A549 (cell line): ENCODE data around the gene SP100. TPM values are rescaled to one million over a fixed set of nuclear protein-coding genes. Genes with fewer than 3 reads are reported as not detected.

Experiments used
- ATAC-seq, 2 experiments: fragments of 200-7000 bp in 1 of 2; fragments of >200 bp in 1 of 2; cut with Nextera tagmentation in 1 of 2; cut with Tn5 transposase in 1 of 2; 3 replicates each; pipeline versions ENCODE4 v1.8.0 to v1.9.1; 2018 to 2020; ENCODE audit warnings: mild to moderate bottlenecking in 1 of 2, moderate library complexity in 1 of 2
- CTCF ChIA-PET: fragments of 300-600 bp; sonication (Branson Sonifier 250); formaldehyde crosslinking; extraction: SDS; loops from one replicate; lab custom pipeline; 2021; ENCODE audit warnings: antibody characterized with exemption, inconsistent platforms; lab: Yijun Ruan, JAX
- POLR2A ChIA-PET: fragments of 350-600 bp; formaldehyde crosslinking; extraction: SDS; loops from one replicate; lab custom pipeline; 2021; ENCODE audit warnings: antibody characterized with exemption, inconsistent platforms; lab: Yijun Ruan, JAX
- DNase-seq, 2 experiments: peaks; one replicate each; pipeline versions ENCODE4 v3.0.0 to v3.0.0-alpha.2; 2011 to 2016; ENCODE audit warnings: low read depth in 1 of 2, low spot score in 1 of 2
- FAIRE-seq: peaks from 2 replicates; lab custom pipeline; 2011; peaks lifted over from hg19 to GRCh38; lab: Jason Lieb, UNC
- H3K27ac ChIP-seq, 2 experiments: fragments of >200 bp; sonication (Bioruptor Twin); formaldehyde crosslinking; 3 replicates each; pipeline ENCODE4 v1.5.1; 2016 to 2017
- H3K4me1 ChIP-seq: fragments of >200 bp; sonication (Bioruptor Twin); formaldehyde crosslinking; 3 replicates; pipeline ENCODE4 v1.6.1; 2016
- H3K4me2 ChIP-seq: fragments of >200 bp; sonication (Bioruptor Twin); formaldehyde crosslinking; 3 replicates; pipeline ENCODE4 v1.6.1; 2016
- H3K4me3 ChIP-seq: fragments of >200 bp; sonication (Bioruptor Twin); formaldehyde crosslinking; 3 replicates; pipeline ENCODE4 v1.5.1; 2016
- H3K9me3 ChIP-seq: fragments of >200 bp; sonication (Bioruptor Twin); formaldehyde crosslinking; 3 replicates; pipeline ENCODE4 v1.6.1; 2016
- CBX2 ChIP-seq: fragments of 200-600 bp; sonication (generic); IDR thresholded peaks from 2 replicates; pipeline ENCODE4 v1.6.1; 2016; ENCODE audit warnings: low read depth, mild to moderate bottlenecking, borderline replicate concordance
- CBX8 ChIP-seq: fragments of 200-600 bp; sonication (generic); IDR thresholded peaks from 2 replicates; pipeline ENCODE4 v1.6.1; 2016
- CHD2 ChIP-seq: fragments of 150-350 bp; IDR thresholded peaks from 2 replicates; pipeline ENCODE4 v1.6.1; 2014; ENCODE audit warnings: low read length; ENCODE audit not compliant: partially characterized antibody
- E2F6 ChIP-seq: IDR thresholded peaks from 2 replicates; pipeline ENCODE4 v1.6.1; 2012; ENCODE audit warnings: low read depth, borderline replicate concordance
- EHMT2 ChIP-seq: fragments of 200-600 bp; sonication (generic); IDR thresholded peaks from 2 replicates; pipeline ENCODE4 v1.6.1; 2016; ENCODE audit warnings: antibody characterized with exemption, low read depth, mild to moderate bottlenecking, moderate library complexity
- EP300 ChIP-seq, 2 experiments: fragments of >200 bp; sonication (Bioruptor Twin); formaldehyde crosslinking; IDR thresholded peaks; 2 replicates in 1 of 2; 3 replicates in 1 of 2; pipeline ENCODE4 v1.6.1; 2016 to 2017
- FOSB ChIP-seq: fragments of 250-450 bp; sonication (Bioruptor Pico); IDR thresholded peaks from 2 replicates; pipeline ENCODE4 v1.5.0; 2020; ENCODE audit warnings: mild to moderate bottlenecking, moderate library complexity
- FOSL2 ChIP-seq, 2 experiments: fragments of 450-650 bp in 1 of 2; fragments of >200 bp in 1 of 2; sonication (Bioruptor Twin) in 1 of 2; formaldehyde crosslinking; IDR thresholded peaks; 2 replicates each; pipeline versions ENCODE4 v1.5.0 to v1.6.1; 2016 to 2020; ENCODE audit warnings: mild to moderate bottlenecking in 1 of 2, moderate library complexity in 1 of 2
- FOXS1 ChIP-seq: fragments of 250-450 bp; sonication (Bioruptor Pico); IDR thresholded peaks from 2 replicates; pipeline ENCODE4 v1.5.0; 2020; ENCODE audit warnings: mild to moderate bottlenecking, moderate library complexity
- GATA3 ChIP-seq: IDR thresholded peaks from 2 replicates; pipeline ENCODE4 v1.6.1; 2012; ENCODE audit warnings: borderline replicate concordance
- HOXA7 ChIP-seq: fragments of 250-450 bp; sonication (Bioruptor Pico); IDR thresholded peaks from 2 replicates; pipeline ENCODE4 v1.5.0; 2020; ENCODE audit warnings: mild to moderate bottlenecking, moderate library complexity
- JUN ChIP-seq, 2 experiments: fragments of >200 bp; sonication (Bioruptor Twin); formaldehyde crosslinking; IDR thresholded peaks; 2 replicates in 1 of 2; 3 replicates in 1 of 2; pipeline ENCODE4 v1.6.1; 2016 to 2017
- KDM5A ChIP-seq: fragments of 200-600 bp; sonication (generic); IDR thresholded peaks from 2 replicates; pipeline ENCODE4 v1.6.1; 2016; ENCODE audit warnings: antibody characterized with exemption, mild to moderate bottlenecking
- MAZ ChIP-seq: fragments of 150-350 bp; IDR thresholded peaks from 2 replicates; pipeline ENCODE4 v1.6.1; 2014; ENCODE audit warnings: antibody characterized with exemption, low read depth, low read length, borderline replicate concordance
- PBX3 ChIP-seq: IDR thresholded peaks from 2 replicates; pipeline ENCODE4 v1.6.1; 2012
- PHF8 ChIP-seq: fragments of 200-600 bp; sonication (generic); IDR thresholded peaks from 2 replicates; pipeline ENCODE4 v1.6.1; 2016; ENCODE audit warnings: low read depth, mild to moderate bottlenecking, antibody characterized with exemption, moderate library complexity, borderline replicate concordance
- RARB ChIP-seq: fragments of 250-450 bp; sonication (Bioruptor Pico); IDR thresholded peaks from 2 replicates; pipeline ENCODE4 v1.8.0; 2021; ENCODE audit warnings: mild to moderate bottlenecking, moderate library complexity
- RCOR1 ChIP-seq: fragments of 150-350 bp; IDR thresholded peaks from 2 replicates; pipeline ENCODE4 v1.6.1; 2014; ENCODE audit warnings: antibody characterized with exemption, low read length, low read depth
- REST ChIP-seq: fragments of 200-600 bp; sonication (generic); IDR thresholded peaks from 2 replicates; pipeline ENCODE4 v1.6.1; 2016; ENCODE audit warnings: antibody characterized with exemption, mild to moderate bottlenecking, moderate library complexity
- RFX5 ChIP-seq: fragments of 450-650 bp; IDR thresholded peaks from 2 replicates; pipeline ENCODE4 v1.7.1; 2014; ENCODE audit warnings: antibody characterized with exemption, mild to moderate bottlenecking, moderate library complexity
- SMC3 ChIP-seq: fragments of >200 bp; sonication (Bioruptor Twin); formaldehyde crosslinking; IDR thresholded peaks from 3 replicates; pipeline ENCODE4 v1.6.1; 2018; ENCODE audit warnings: inconsistent platforms
- SREBF2 ChIP-seq: fragments of 450-650 bp; IDR thresholded peaks from 2 replicates; pipeline ENCODE4 v1.6.1; 2014; ENCODE audit warnings: mild to moderate bottlenecking, moderate library complexity
- TFCP2L1 ChIP-seq: fragments of 250-450 bp; sonication (Bioruptor Pico); IDR thresholded peaks from 2 replicates; pipeline ENCODE4 v1.5.0; 2021; ENCODE audit warnings: mild to moderate bottlenecking
- USF2 ChIP-seq: fragments of 450-650 bp; IDR thresholded peaks from 2 replicates; pipeline ENCODE4 v1.6.1; 2014; ENCODE audit warnings: antibody characterized with exemption
- ZSCAN20 ChIP-seq: fragments of 250-450 bp; sonication (Bioruptor Pico); IDR thresholded peaks from 2 replicates; pipeline ENCODE4 v1.8.0; 2022; ENCODE audit warnings: mild to moderate bottlenecking, moderate library complexity
- WGBS: methylation state at CpG from one replicate; pipeline ENCODE4 v1.1.6; 2017; ENCODE audit errors: missing lambda C conversion rate; 5-methylcytosine and 5-hydroxymethylcytosine counted together
- polyA plus RNA-seq, 4 experiments: library from polyadenylated mRNA; depleted of rRNA in 3 of 4; stranded (reverse); fragments of >200 nt; fragmentation: RNase III in 1 of 4; extraction: RNeasy Plus Mini Kit Qiagen cat#74134 plus additional on column Dnase treatment in 1 of 4; gene quantifications; 2 replicates in 3 of 4; 3 replicates in 1 of 4; pipeline ENCODE4 v1.2.3, GENCODE V29; 2011 to 2017

The SP100 gene
- polyA plus RNA-seq, 2 of the 4 experiments (the other 2 are of a cell fraction) = 23.7 to 39.8 TPM

GRCh38 chr2:230471074-230471473, 55.1 kb downstream of the SP100 start:
- Histone ChIP-seq H3K4me3 (no peak overlapping the region), H3K27ac (no peak overlapping the region), H3K9me3 (no peaks in the 10 kb centered on the region), H3K4me2 (no peak overlapping the region), H3K4me1 (no peaks in the 10 kb centered on the region)
- no peak for ATAC-seq
- CTCF ChIA-PET = interaction anchor here (1.2 kb wide), 1 partner anchor 11 kb away, joined by 3 read pairs; no protein-coding TSS in a partner anchor
- TF ChIP-seq EHMT2 (no peak), FOSB (CRISPR knock-in tag) (no peak), SMC3 (no peak), KDM5A (no peak), JUN (IDR thresholded peaks at IDR 0.05) (no peak), TFCP2L1 (CRISPR knock-in tag) (no peak), RCOR1 (no peak), FOSL2 (IDR thresholded peaks at IDR 0.05) (no peak), FOSL2 (CRISPR knock-in tag; IDR thresholded peaks at IDR 0.05) (no peak)
- FAIRE-seq = no peak
- POLR2A ChIA-PET = no interaction called here
- DNase-seq = no peak
- 93% methylated on average over 4 of the region's 4 CpGs for WGBS

- ChIA-PET POLR2A (no interaction called here), CTCF (no interaction called here)
- no peak for TF ChIP-seq RFX5
- no peak for TF ChIP-seq EP300 (IDR thresholded peaks at IDR 0.05)
- no peak for TF ChIP-seq JUN (IDR thresholded peaks at IDR 0.05)
- TF ChIP-seq MAZ = no peak
- no peak for TF ChIP-seq REST
- no peak for TF ChIP-seq PBX3
- no peak for TF ChIP-seq RARB
- TF ChIP-seq HOXA7 = no peak
- no peak for TF ChIP-seq SREBF2
- no peak for TF ChIP-seq CBX8
- TF ChIP-seq PHF8 = no peak
- TF ChIP-seq CHD2 = no peak
- no peak for TF ChIP-seq ZSCAN20
- no peak for TF ChIP-seq E2F6
- TF ChIP-seq RCOR1 = no peak
- no peak for TF ChIP-seq GATA3
- TF ChIP-seq CBX2 = no peak
- TF ChIP-seq USF2 = no peak
- TF ChIP-seq KDM5A = no peak
- no peak for TF ChIP-seq FOXS1 (CRISPR knock-in tag)
- Histone ChIP-seq H3K27ac (no peak overlapping the region), H3K9me3 (no peaks in the 10 kb centered on the region), H3K4me2 (no peak overlapping the region), H3K4me1 (no peaks in the 10 kb centered on the region), H3K4me3 (no peak overlapping the region)
- peak in 1 of 2 experiments; percentile 29 for DNase-seq
- ATAC-seq = peak; percentile 38 to 50; a peak in 4 of 6 replicates
- FAIRE-seq = no peak
These were observed 56.6 kb downstream of the SP100 start for GRCh38 chr2:230472621-230473018.
